ENCODE results near the gene ENDOD1. TPM values are rescaled to one million over a fixed set of nuclear protein-coding genes. Genes with fewer than 3 reads are reported as not detected.

ENDOD1 gene
- total RNA-seq, 2 donors from 2014 or later: 68.1 to 71.8 TPM

GRCh38 chr11:95137299-95137698 lies 47.7 kb downstream of the ENDOD1 start:
- TF ChIP-seq CTCF (IDR thresholded peaks at IDR 0.05): no peak
- H3K9ac ChIP-seq (ENCODE audit: low read depth in 2 of 2, low read length in 2 of 2): no peak overlapping the region
- H3K9me3 ChIP-seq: no peaks in the 10 kb centered on the region
- H3K36me3 ChIP-seq: no peaks in the 10 kb centered on the region
- H3K27me3 ChIP-seq: no peaks in the 10 kb centered on the region
- DNase-seq: no peak
- no peaks in the 10 kb centered on the region for H3K4me1 ChIP-seq
- no peak overlapping the region for H3K27ac ChIP-seq
- no peak overlapping the region for H3K4me3 ChIP-seq
- intact Hi-C loops (cut with DNase I): loop anchor here (5.0 kb wide), 1 partner anchor 65 kb away; no protein-coding TSS in a partner anchor

GRCh38 chr11:95138448-95138847 lies 48.8 kb downstream of the ENDOD1 start:
- no peak for DNase-seq
- intact Hi-C loops (cut with DNase I): loop anchor here (5.0 kb wide), 1 partner anchor 66 kb away; no protein-coding TSS in a partner anchor
- Histone ChIP-seq H3K4me1 (no peaks in the 10 kb centered on the region), H3K27me3 (no peaks in the 10 kb centered on the region), H3K9me3 (no peaks in the 10 kb centered on the region), H3K9ac (ENCODE audit: low read depth in 2 of 2, low read length in 2 of 2) (no peak overlapping the region), H3K36me3 (no peaks in the 10 kb centered on the region), H3K27ac (no peak overlapping the region), H3K4me3 (no peak overlapping the region)
- TF ChIP-seq CTCF (IDR thresholded peaks at IDR 0.05): peak; percentile 11

DNA sequence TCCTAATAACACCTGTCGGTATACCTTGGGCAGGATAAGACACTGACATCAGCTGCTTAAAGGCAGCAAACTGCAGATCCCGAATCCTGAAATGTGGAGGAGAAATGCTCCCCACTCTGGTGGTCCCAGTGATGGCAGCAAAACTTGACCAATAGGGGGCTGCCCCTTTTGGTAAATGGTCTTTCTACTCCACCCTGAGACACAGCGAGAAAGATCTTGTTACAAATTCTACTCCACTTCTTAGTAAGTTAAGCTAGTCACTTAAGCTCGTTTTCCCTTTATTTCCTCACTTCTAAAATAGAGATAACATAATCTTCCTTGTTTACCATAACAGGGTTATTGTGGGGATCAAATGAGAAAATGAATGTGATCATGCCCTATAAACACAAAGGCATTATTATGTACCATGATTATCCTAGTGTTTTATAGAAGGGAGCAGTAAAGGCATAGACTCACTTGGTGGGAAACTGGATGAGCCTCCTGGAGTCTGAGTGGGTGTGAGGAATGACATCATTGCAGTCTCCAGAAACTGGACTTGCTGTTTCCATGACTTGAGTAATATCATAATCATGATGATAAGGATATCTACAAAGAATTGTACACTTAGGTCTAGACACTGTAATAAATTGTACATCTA lies 50.9 kb downstream of the ENDOD1 start:
- H3K27ac ChIP-seq: no peak overlapping the region
- H3K9ac ChIP-seq (ENCODE audit: low read depth in 2 of 2, low read length in 2 of 2): no peak overlapping the region
- H3K4me1 ChIP-seq: no peaks in the 10 kb centered on the region
- DNase-seq: no peak
- no peak overlapping the region for H3K4me3 ChIP-seq
- no peaks in the 10 kb centered on the region for H3K36me3 ChIP-seq
- H3K27me3 ChIP-seq: no peaks in the 10 kb centered on the region
- TF ChIP-seq CTCF (IDR thresholded peaks at IDR 0.05): no peak
- no peaks in the 10 kb centered on the region for H3K9me3 ChIP-seq
- intact Hi-C loops (cut with DNase I): loop anchor here (10.0 kb wide), 1 partner anchor 166 kb away; the partner anchor contains the start of genes CWC15 and KDM4D

GRCh38 chr11:95142431-95142830 lies 52.8 kb downstream of the ENDOD1 start:
- intact Hi-C loops (cut with DNase I): loop anchor here (10.0 kb wide), 1 partner anchor 168 kb away; the partner anchor contains the start of genes CWC15 and KDM4D
- no peak overlapping the region for H3K27ac ChIP-seq
- H3K4me1 ChIP-seq: no peaks in the 10 kb centered on the region

GRCh38 chr11:95143106-95143681 lies 53.5 kb downstream of the ENDOD1 start:
- no peak overlapping the region for H3K9ac ChIP-seq (ENCODE audit: low read depth in 2 of 2, low read length in 2 of 2)
- no peak overlapping the region for H3K27ac ChIP-seq
- intact Hi-C loops (cut with DNase I): loop anchor here (10.0 kb wide), 1 partner anchor 168 kb away; the partner anchor contains the start of genes CWC15 and KDM4D
- no peak for TF ChIP-seq CTCF (IDR thresholded peaks at IDR 0.05)
- no peaks in the 10 kb centered on the region for H3K9me3 ChIP-seq
- DNase-seq: no peak
- H3K36me3 ChIP-seq: no peaks in the 10 kb centered on the region
- no peaks in the 10 kb centered on the region for H3K27me3 ChIP-seq
- H3K4me3 ChIP-seq: no peak overlapping the region
- no peaks in the 10 kb centered on the region for H3K4me1 ChIP-seq

More at GRCh38 chr11:95142431-95142830, 52.8 kb downstream of the ENDOD1 start:
- Histone ChIP-seq H3K27me3 (no peaks in the 10 kb centered on the region), H3K9me3 (no peaks in the 10 kb centered on the region), H3K36me3 (no peaks in the 10 kb centered on the region), H3K4me3 (no peak overlapping the region), H3K9ac (ENCODE audit: low read depth in 2 of 2, low read length in 2 of 2) (no peak overlapping the region)
- TF ChIP-seq CTCF (IDR thresholded peaks at IDR 0.05): no peak
- DNase-seq: no peak

All from colonic mucosa (tissue), 4 donors.